HL-60 (cell line): ENCODE measurements around the gene CCDC127.
"Not testable (repeated sequence)": the region's sequence is repeated elsewhere in the genome, so short reads cannot be mapped to it uniquely, and the experiment has no call there.

Source experiments
- DNase-seq, 2 experiments: peaks; one replicate each; pipeline ENCODE4 v3.0.0-alpha.2; 2010 to 2020; ENCODE audit warnings: low read depth in 1 of 2, low spot score in 1 of 2
- H3K27ac ChIP-seq: fragments of 250-450 bp; sonication (Bioruptor Pico); replicated peaks from 2 replicates; pipeline ENCODE4 v1.5.1; 2020; ENCODE audit warnings: mild to moderate bottlenecking, moderate library complexity
- H3K27me3 ChIP-seq: fragments of 250-450 bp; sonication (Bioruptor Pico); 2 replicates; pipeline ENCODE4 v1.5.1; 2021; ENCODE audit warnings: mild to moderate bottlenecking, moderate library complexity; ENCODE audit not compliant: insufficient read depth, poor library complexity, severe bottlenecking
- H3K4me3 ChIP-seq: replicated peaks from 2 replicates; pipeline ENCODE4 v1.5.1; 2011; ENCODE audit warnings: mild to moderate bottlenecking, control low read depth, low read length; ENCODE audit not compliant: insufficient read depth
- GABPA ChIP-seq: IDR thresholded peaks from 2 replicates; pipeline ENCODE4 v1.6.1; 2012; ENCODE audit warnings: low read depth
- POLR2AphosphoS5 ChIP-seq: IDR thresholded peaks from 2 replicates; pipeline ENCODE4 v1.6.1; 2012; ENCODE audit warnings: low read depth
- SPI1 ChIP-seq: IDR thresholded peaks from 2 replicates; pipeline ENCODE4 v1.6.1; 2012; ENCODE audit warnings: low read depth, mild to moderate bottlenecking, borderline replicate concordance
- TF ChIP-seq, protein P1 (sequence below): IDR thresholded peaks from 2 replicates; pipeline ENCODE4 v1.6.1; 2012; ENCODE audit warnings: low read depth; ENCODE audit not compliant: insufficient replicate concordance
- TF ChIP-seq, protein P2 (sequence below): IDR thresholded peaks from one replicate; pipeline ENCODE4 v1.5.1; 2011; ENCODE audit warnings: low read length, control low read depth, inconsistent platforms; ENCODE audit not compliant: insufficient read depth

The CCDC127 gene

GRCh38 chr5:218457-219291 is 721 bp upstream of the CCDC127 start:
- TF ChIP-seq, protein P1, sequence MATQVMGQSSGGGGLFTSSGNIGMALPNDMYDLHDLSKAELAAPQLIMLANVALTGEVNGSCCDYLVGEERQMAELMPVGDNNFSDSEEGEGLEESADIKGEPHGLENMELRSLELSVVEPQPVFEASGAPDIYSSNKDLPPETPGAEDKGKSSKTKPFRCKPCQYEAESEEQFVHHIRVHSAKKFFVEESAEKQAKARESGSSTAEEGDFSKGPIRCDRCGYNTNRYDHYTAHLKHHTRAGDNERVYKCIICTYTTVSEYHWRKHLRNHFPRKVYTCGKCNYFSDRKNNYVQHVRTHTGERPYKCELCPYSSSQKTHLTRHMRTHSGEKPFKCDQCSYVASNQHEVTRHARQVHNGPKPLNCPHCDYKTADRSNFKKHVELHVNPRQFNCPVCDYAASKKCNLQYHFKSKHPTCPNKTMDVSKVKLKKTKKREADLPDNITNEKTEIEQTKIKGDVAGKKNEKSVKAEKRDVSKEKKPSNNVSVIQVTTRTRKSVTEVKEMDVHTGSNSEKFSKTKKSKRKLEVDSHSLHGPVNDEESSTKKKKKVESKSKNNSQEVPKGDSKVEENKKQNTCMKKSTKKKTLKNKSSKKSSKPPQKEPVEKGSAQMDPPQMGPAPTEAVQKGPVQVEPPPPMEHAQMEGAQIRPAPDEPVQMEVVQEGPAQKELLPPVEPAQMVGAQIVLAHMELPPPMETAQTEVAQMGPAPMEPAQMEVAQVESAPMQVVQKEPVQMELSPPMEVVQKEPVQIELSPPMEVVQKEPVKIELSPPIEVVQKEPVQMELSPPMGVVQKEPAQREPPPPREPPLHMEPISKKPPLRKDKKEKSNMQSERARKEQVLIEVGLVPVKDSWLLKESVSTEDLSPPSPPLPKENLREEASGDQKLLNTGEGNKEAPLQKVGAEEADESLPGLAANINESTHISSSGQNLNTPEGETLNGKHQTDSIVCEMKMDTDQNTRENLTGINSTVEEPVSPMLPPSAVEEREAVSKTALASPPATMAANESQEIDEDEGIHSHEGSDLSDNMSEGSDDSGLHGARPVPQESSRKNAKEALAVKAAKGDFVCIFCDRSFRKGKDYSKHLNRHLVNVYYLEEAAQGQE, result no peak
- TF ChIP-seq POLR2AphosphoS5 (no peak), GABPA (no peak), SPI1 (no peak)
- TF ChIP-seq, protein P2, sequence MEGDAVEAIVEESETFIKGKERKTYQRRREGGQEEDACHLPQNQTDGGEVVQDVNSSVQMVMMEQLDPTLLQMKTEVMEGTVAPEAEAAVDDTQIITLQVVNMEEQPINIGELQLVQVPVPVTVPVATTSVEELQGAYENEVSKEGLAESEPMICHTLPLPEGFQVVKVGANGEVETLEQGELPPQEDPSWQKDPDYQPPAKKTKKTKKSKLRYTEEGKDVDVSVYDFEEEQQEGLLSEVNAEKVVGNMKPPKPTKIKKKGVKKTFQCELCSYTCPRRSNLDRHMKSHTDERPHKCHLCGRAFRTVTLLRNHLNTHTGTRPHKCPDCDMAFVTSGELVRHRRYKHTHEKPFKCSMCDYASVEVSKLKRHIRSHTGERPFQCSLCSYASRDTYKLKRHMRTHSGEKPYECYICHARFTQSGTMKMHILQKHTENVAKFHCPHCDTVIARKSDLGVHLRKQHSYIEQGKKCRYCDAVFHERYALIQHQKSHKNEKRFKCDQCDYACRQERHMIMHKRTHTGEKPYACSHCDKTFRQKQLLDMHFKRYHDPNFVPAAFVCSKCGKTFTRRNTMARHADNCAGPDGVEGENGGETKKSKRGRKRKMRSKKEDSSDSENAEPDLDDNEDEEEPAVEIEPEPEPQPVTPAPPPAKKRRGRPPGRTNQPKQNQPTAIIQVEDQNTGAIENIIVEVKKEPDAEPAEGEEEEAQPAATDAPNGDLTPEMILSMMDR, result no peak
- Histone ChIP-seq H3K4me3 (peak overlapping the region; percentile 95), H3K27me3 (no peaks in the 10 kb centered on the region), H3K27ac (peak overlapping the region; percentile 69)
- DNase-seq, result peak in 1 of 2 experiments; percentile 22

GRCh38 chr5:216076-216475 is 1.9 kb downstream of the CCDC127 start:
- H3K4me3 ChIP-seq, H3K27ac ChIP-seq, H3K27me3 ChIP-seq, DNase-seq: not testable (repeated sequence)

- H3K27ac ChIP-seq, H3K4me3 ChIP-seq: not testable (repeated sequence)
Measured at GRCh38 chr5:215256-215655, 2.7 kb downstream of the CCDC127 start.

DNA sequence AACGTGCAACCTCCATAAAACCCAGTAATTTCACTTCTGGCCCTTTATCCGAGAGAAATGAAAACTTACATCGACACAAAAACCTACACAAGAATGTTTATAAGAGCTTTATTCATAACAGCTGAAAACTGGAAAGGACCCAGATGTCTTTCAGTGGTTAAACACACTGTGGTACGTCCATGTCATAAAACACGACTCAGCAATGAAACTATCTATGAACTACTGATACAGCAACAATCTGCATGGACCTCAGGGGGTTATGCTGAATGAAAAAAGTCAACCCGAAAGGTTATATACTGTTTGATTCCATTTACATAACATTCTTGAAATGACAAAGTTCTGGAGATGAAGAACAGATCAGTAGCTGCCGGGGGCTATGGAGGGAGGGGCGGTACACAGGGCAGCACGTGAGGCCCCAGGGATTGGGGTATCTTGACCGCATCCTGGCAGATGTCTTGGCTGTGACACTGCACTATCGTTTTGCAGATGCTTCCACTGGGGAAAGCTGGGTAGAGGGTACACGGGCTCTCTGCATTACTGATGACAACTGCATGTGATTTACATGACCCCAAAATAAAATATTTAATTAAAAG is 4.1 kb downstream of the CCDC127 start:
- TF ChIP-seq, protein P1, result no peak
- TF ChIP-seq GABPA (no peak), SPI1 (no peak), POLR2AphosphoS5 (no peak)
- TF ChIP-seq, protein P2, result no peak
- Histone ChIP-seq H3K27me3 (no peaks in the 10 kb centered on the region), H3K27ac (no peak overlapping the region), H3K4me3 (no peak overlapping the region)
- no peak for DNase-seq

More at GRCh38 chr5:215256-215655, 2.7 kb downstream of the CCDC127 start:
- not testable (repeated sequence) for H3K27me3 ChIP-seq, DNase-seq
